RKO (cell line): Measurements from ENCODE around the gene MRPS18C.
"Not testable (repeated sequence)": the region's sequence is repeated elsewhere in the genome, so short reads cannot be mapped to it uniquely, and the experiment has no call there.

Experiments
- DNase-seq: peaks from one replicate; pipeline ENCODE4 v3.0.0-alpha.2; 2016; ENCODE audit warnings: low spot score

MRPS18C gene

GRCh38 chr4:83498187-83498586, 42.3 kb downstream of the MRPS18C start:
- no peak for DNase-seq

- DNase-seq, result not testable (repeated sequence)
These were observed 45.8 kb downstream of the MRPS18C start for GRCh38 chr4:83501671-83502070.

GRCh38 chr4:83503974-83504373, 48.1 kb downstream of the MRPS18C start:
- no peak for DNase-seq

- no peak for DNase-seq
These were observed 48.6 kb downstream of the MRPS18C start for GRCh38 chr4:83504503-83504902.

GRCh38 chr4:83504996-83505395, 49.1 kb downstream of the MRPS18C start:
- DNase-seq, result no peak

GRCh38 chr4:83509156-83509585, 53.3 kb downstream of the MRPS18C start:
- DNase-seq, result peak; percentile 27

- no peak for DNase-seq
These were observed 54.6 kb downstream of the MRPS18C start for GRCh38 chr4:83510442-83510841.
